Hindlimb muscle (tissue), 1 donor: Measurements from ENCODE around the gene SLC25A15. TPM values are rescaled to one million over a fixed set of nuclear protein-coding genes. Genes with fewer than 3 reads are reported as not detected.
"Not testable (repeated sequence)": the region's sequence is repeated elsewhere in the genome, so short reads cannot be mapped to it uniquely, and the experiment has no call there.

Source experiments
- DNase-seq: peaks from one replicate; pipeline ENCODE4 v3.0.0-alpha.2; 2013
- polyA plus RNA-seq: library from polyadenylated mRNA; unstranded; fragments of 120-200 nt; gene quantifications from one replicate; pipeline ENCODE4 v1.2.1, GENCODE V29; 2013; ENCODE audit not compliant: insufficient read length

Gene SLC25A15
- polyA plus RNA-seq, 1 donor: 12.6 TPM

DNA sequence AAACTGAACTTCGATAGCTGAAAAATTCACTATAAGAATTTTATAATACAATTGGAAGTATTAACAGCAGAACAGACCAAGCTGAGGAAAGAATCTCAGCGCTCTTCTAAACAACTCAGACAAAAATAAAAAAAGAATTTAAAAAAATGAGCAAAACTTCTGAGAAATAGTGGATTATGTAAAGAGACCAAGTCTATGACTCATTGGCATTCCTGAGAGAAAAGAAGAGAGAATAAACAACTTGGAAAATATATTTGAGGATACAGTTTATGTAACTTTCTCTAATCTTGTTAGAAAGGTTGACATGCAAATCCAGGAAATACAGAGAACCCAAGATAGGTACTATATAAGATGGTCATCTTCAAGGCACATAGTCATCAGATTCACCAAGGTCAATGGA lies 25.4 kb downstream of the SLC25A15 start:
- no peak for DNase-seq

DNA sequence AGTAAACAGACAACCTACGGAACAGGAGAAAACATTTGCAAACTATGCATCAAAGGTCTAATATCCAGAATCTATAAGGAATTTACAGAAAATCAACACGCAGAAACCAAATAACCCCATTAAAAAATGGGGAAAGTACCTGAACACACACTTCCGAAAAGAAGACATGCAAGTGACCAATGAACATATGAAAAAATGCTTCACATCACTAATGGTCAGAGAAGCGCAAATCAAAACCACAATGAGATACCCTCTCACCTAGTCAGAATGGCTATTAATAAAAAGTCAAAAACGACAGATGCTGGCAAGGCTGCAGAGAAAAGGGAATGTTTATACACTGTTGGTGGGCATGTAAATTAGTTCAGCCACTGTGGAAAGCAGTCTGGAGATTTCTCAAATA lies 29.5 kb downstream of the SLC25A15 start:
- no peak for DNase-seq

DNA sequence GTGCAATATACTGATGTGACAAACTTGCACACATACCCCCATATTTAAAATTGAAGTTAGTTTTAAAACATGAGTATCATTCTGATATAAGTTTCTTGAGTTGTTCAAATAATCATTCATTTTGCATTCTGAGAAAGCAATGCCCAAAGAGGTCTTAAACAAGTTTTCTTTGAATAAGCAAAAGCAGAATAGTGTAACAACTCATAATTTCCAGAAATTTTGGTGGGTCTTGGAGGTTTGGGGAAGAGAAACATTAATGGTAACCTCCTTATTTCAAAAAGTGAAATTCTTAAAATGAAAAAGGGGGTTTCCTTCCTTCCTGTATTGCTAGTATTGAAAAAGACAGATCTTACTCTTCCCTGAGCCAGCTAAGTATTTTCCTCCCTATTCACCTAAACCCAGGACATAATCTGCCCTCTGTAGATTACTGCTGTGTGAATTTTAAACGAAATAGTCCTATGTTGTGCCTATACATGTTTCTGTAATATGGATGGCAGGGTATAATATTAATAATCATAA lies 30.4 kb downstream of the SLC25A15 start:
- DNase-seq: no peak

DNA sequence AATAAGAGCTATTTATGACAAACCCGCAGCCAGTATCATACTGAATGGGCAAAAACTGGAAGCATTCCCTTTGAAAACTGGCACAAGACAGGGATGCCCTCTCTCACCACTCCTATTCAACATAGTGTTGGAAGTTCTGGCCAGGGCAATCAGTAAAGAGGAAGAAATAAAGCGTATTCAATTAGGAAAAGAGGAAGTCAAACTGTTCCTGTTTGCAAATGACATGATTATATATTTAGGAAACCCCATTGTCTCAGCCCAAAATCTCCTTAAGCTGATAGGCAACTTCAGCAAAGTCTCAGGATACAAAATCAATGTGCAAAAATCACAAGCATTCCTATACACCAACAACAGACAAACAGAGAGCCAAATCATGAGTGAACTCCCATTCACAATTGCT lies 50.3 kb downstream of the SLC25A15 start:
- DNase-seq: not testable (repeated sequence)

DNA sequence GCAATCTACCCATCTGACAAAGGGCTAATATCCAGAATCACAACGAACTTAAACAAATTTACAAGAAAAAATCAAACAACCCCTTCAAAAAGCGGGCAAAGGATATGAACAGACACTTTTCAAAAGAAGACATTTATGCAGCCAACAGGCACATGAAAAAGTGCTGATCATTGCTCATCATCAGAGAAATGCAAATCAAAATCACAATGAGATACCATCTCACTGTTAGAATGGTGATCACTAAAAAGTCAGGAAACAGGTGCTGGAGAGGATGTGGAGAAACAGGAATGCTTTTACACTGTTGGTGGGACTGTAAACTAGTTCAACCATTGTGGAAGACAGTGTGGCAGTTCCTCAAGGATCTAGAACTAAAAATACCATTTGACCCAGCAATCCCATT lies 51.5 kb downstream of the SLC25A15 start:
- DNase-seq: not testable (repeated sequence)

Other genes starting within 250 kb of the SLC25A15 start
- 17.6 TPM for gene FOXO1, start 123.0 kb upstream of the SLC25A15 start, polyA plus RNA-seq
- gene MRPS31, start 18.4 kb upstream of the SLC25A15 start, polyA plus RNA-seq: 27.6 TPM
- gene ELF1, start 229.7 kb downstream of the SLC25A15 start, polyA plus RNA-seq: 34.3 TPM